HepG2 (cell line): ENCODE data around the gene FRS2. TPM values are rescaled to one million over a fixed set of nuclear protein-coding genes. Genes with fewer than 3 reads are reported as not detected.
A peak's percentile ranks its signal among the peaks of the same experiment; 100 is the strongest.

Experiments
- ATAC-seq: fragments of 200-7000 bp; cut with Tn5 transposase; 3 replicates; pipeline ENCODE4 v1.9.1; 2020; ENCODE audit warnings: mild to moderate bottlenecking, moderate library complexity
- BruUV-seq: library from RNA; stranded (reverse); fragments of 400-500 nt; replicated peaks from 2 replicates; lab custom pipeline; 2021; lab: Mats Ljungman, UMichigan
- CTCF ChIA-PET: fragments of 300-600 bp; formaldehyde crosslinking; extraction: SDS; loops from one replicate; lab custom pipeline; 2021; ENCODE audit warnings: low total read pairs, inconsistent platforms, low intra/inter-chr PET ratio; lab: Yijun Ruan, JAX
- POLR2A ChIA-PET: fragments of 350-600 bp; sonication (Branson Sonifier 250); formaldehyde crosslinking; loops from one replicate; lab custom pipeline; 2020; ENCODE audit warnings: antibody characterized with exemption, inconsistent platforms; lab: Yijun Ruan, JAX
- DNase-seq: peaks from one replicate; pipeline ENCODE4 v3.0.0-alpha.2; 2015; ENCODE audit warnings: low spot score
- FAIRE-seq: peaks from 3 replicates; lab custom pipeline; 2011; peaks lifted over from hg19 to GRCh38; lab: Jason Lieb, UNC
- H2AFZ ChIP-seq: one replicate; pipeline ENCODE4 v1.6.1; 2011; ENCODE audit warnings: low read length, inconsistent platforms
- H3K27ac ChIP-seq: fragments of 300-600 bp; 3 replicates; pipeline ENCODE4 v1.8.0; 2011; ENCODE audit warnings: mixed run types, mild to moderate bottlenecking, mixed read lengths, low read length, inconsistent platforms; ENCODE audit not compliant: insufficient read depth; ENCODE audit errors: extremely low read length
- H3K27me3 ChIP-seq, 2 experiments: fragments of 200-600 bp in 1 of 2; 2 replicates in 1 of 2; 3 replicates in 1 of 2; pipeline versions ENCODE4 v1.6.0 to v1.8.0; 2011; ENCODE audit warnings: low read length in 2 of 2, mild to moderate bottlenecking in 2 of 2, moderate library complexity in 2 of 2, inconsistent platforms in 1 of 2; ENCODE audit not compliant: insufficient read depth in 2 of 2, control insufficient read depth in 1 of 2
- H3K36me3 ChIP-seq, 2 experiments: fragments of 200-600 bp in 1 of 2; replicated peaks in 1 of 2; 2 replicates in 1 of 2; 3 replicates in 1 of 2; pipeline versions ENCODE4 v1.5.1 to v1.8.0; 2011; ENCODE audit warnings: low read length in 2 of 2, inconsistent platforms in 1 of 2; ENCODE audit not compliant: insufficient read depth in 2 of 2, control insufficient read depth in 1 of 2
- H3K4me1 ChIP-seq: 2 replicates; pipeline ENCODE4 v1.5.1; 2012; ENCODE audit warnings: low read length, inconsistent platforms; ENCODE audit not compliant: insufficient read depth
- H3K4me2 ChIP-seq: 2 replicates; pipeline ENCODE4 v1.6.0; 2011; ENCODE audit warnings: low read depth, low read length, inconsistent platforms
- H3K4me3 ChIP-seq, 3 experiments: fragments of 200-600 bp in 1 of 3; sonication (generic), shearing (Covaris generic) in 1 of 3; replicated peaks in 1 of 3; 2 replicates each; pipeline ENCODE4 v1.5.1; 2011 to 2016; ENCODE audit warnings: low read length in 3 of 3, inconsistent platforms in 2 of 3, low read depth in 2 of 3, mild to moderate bottlenecking in 2 of 3, control low read depth in 1 of 3, mixed read lengths in 1 of 3; ENCODE audit not compliant: insufficient read depth in 1 of 3
- H3K79me2 ChIP-seq: one replicate; pipeline ENCODE4 v1.6.1; 2011; ENCODE audit warnings: low read length, inconsistent platforms; ENCODE audit not compliant: insufficient read depth
- H3K9ac ChIP-seq: 2 replicates; pipeline ENCODE4 v1.6.0; 2011; ENCODE audit warnings: mild to moderate bottlenecking, low read depth, low read length, inconsistent platforms; ENCODE audit not compliant: insufficient read depth
- H3K9me3 ChIP-seq: 2 replicates; pipeline ENCODE4 v1.5.1; 2012; ENCODE audit warnings: mild to moderate bottlenecking, low read length
- H4K20me1 ChIP-seq: 2 replicates; pipeline ENCODE4 v1.6.0; 2011; ENCODE audit warnings: inconsistent platforms, mild to moderate bottlenecking, low read length, moderate library complexity; ENCODE audit not compliant: insufficient read depth
- ARID5B ChIP-seq: IDR thresholded peaks from 2 replicates; pipeline ENCODE4 v1.4.0; 2020; ENCODE audit warnings: mild to moderate bottlenecking, missing genetic modification reagents
- ATF7 ChIP-seq, 2 experiments: fragments of 450-650 bp in 1 of 2; sonication (generic) in 1 of 2; formaldehyde crosslinking in 1 of 2; IDR thresholded peaks; 2 replicates each; pipeline versions ENCODE4 v1.4.0 to v1.6.1; 2016 to 2020; ENCODE audit warnings: antibody characterized with exemption in 1 of 2, mild to moderate bottlenecking in 1 of 2, missing genetic modification reagents in 1 of 2
- CREB1 ChIP-seq, 2 experiments: fragments of 450-650 bp in 1 of 2; IDR thresholded peaks; 2 replicates each; pipeline ENCODE4 v1.6.1; 2016 to 2017; ENCODE audit warnings: control low read depth in 1 of 2, mild to moderate bottlenecking in 1 of 2, missing compliant biosample characterization in 1 of 2, missing genetic modification characterization in 1 of 2
- FOXA3 ChIP-seq: IDR thresholded peaks from 2 replicates; pipeline ENCODE4 v1.6.1; 2016; ENCODE audit warnings: missing genetic modification reagents, missing compliant biosample characterization
- GRHL1 ChIP-seq: sonication (generic); formaldehyde crosslinking; conservative IDR thresholded peaks from 2 replicates; pipeline ENCODE4 v1.8.0; 2022; ENCODE audit warnings: missing genetic modification reagents
- MAFF ChIP-seq: IDR thresholded peaks from 2 replicates; pipeline ENCODE4 v1.6.1; 2011; ENCODE audit warnings: low read depth, low read length, improper control_type of control experiment
- MAFK ChIP-seq, 2 experiments: IDR thresholded peaks in 1 of 2; conservative IDR thresholded peaks in 1 of 2; 2 replicates each; pipeline ENCODE4 v1.6.1; 2011; ENCODE audit warnings: improper control_type of control experiment in 2 of 2, low read length in 2 of 2
- NONO ChIP-seq, 2 experiments: fragments of 450-650 bp in 1 of 2; sonication (generic) in 1 of 2; formaldehyde crosslinking in 1 of 2; IDR thresholded peaks in 1 of 2; conservative IDR thresholded peaks in 1 of 2; 2 replicates each; pipeline versions ENCODE4 v1.6.1 to v1.8.0; 2017 to 2022; ENCODE audit warnings: mild to moderate bottlenecking in 1 of 2, missing genetic modification reagents in 1 of 2, moderate library complexity in 1 of 2
- RAD51 ChIP-seq: fragments of 450-650 bp; IDR thresholded peaks from 2 replicates; pipeline ENCODE4 v1.6.1; 2016; ENCODE audit warnings: borderline replicate concordance
- REXO4 ChIP-seq: sonication (generic); formaldehyde crosslinking; IDR thresholded peaks from 2 replicates; pipeline ENCODE4 v1.8.0; 2022; ENCODE audit warnings: missing genetic modification reagents, mild to moderate bottlenecking, borderline replicate concordance
- STAT5B ChIP-seq: sonication (generic); formaldehyde crosslinking; IDR thresholded peaks from 2 replicates; pipeline ENCODE4 v1.4.0; 2020; ENCODE audit warnings: missing genetic modification reagents
- TSC22D2 ChIP-seq: sonication (generic); formaldehyde crosslinking; IDR thresholded peaks from 2 replicates; pipeline ENCODE4 v1.5.1; 2020; ENCODE audit warnings: missing genetic modification reagents, mild to moderate bottlenecking, borderline replicate concordance
- YY1 ChIP-seq: IDR thresholded peaks from 2 replicates; pipeline ENCODE4 v1.6.1; 2011; ENCODE audit warnings: low read length, low read depth, moderate library complexity, mild to moderate bottlenecking; ENCODE audit not compliant: insufficient read depth, insufficient replicate concordance
- ZNF577 ChIP-seq: sonication (generic); formaldehyde crosslinking; IDR thresholded peaks from 2 replicates; pipeline ENCODE4 v1.4.0; 2020; ENCODE audit warnings: mild to moderate bottlenecking, low read depth, missing genetic modification reagents, borderline replicate concordance
- ZNF580 ChIP-seq: IDR thresholded peaks from 2 replicates; pipeline ENCODE4 v1.6.1; 2016; ENCODE audit warnings: low read depth, borderline replicate concordance
- ZNF775 ChIP-seq: sonication (generic); formaldehyde crosslinking; IDR thresholded peaks from 2 replicates; pipeline ENCODE4 v1.4.0; 2020; ENCODE audit warnings: missing genetic modification reagents, mild to moderate bottlenecking, moderate library complexity, borderline replicate concordance
- ZNF776 ChIP-seq: sonication (generic); formaldehyde crosslinking; IDR thresholded peaks from 2 replicates; pipeline ENCODE4 v1.4.0; 2020; ENCODE audit warnings: mild to moderate bottlenecking, missing genetic modification reagents
- WGBS: methylation state at CpG from one replicate; pipeline ENCODE4 v1.1.6; 2017; ENCODE audit warnings: low lambda C conversion rate; 5-methylcytosine and 5-hydroxymethylcytosine counted together
- in situ Hi-C: cut with HindIII; loops from 2 replicates; pipeline ENCODE4 v1.10.0; 2017; ENCODE audit warnings: low pct_unique_long_range_greater_than_20kb; ENCODE audit not compliant: extremely low pct_ligation_motif_present
- intact Hi-C: fragments of 100-400 bp; cut with micrococcal nuclease; formaldehyde crosslinking; loops from one replicate; pipeline ENCODE4 v1.10.0; 2022; ENCODE audit not compliant: unreplicated experiment
- polyA plus RNA-seq, 8 experiments: library from polyadenylated mRNA; depleted of rRNA in 3 of 8; stranded (reverse) in 7 of 8; unstranded in 1 of 8; fragments of >200 nt; fragmentation: Illumina TruSeq in 4 of 8; extraction: Trizol in 4 of 8; gene quantifications; 2 replicates each; pipeline versions ENCODE4 v1.2.1 to v1.2.3, GENCODE V29; 2011 to 2016; ENCODE audit warnings: low read depth in 4 of 8, missing spikeins in 1 of 8, mixed read lengths in 1 of 8; ENCODE audit not compliant: insufficient read depth in 1 of 8
- total RNA-seq, 5 experiments: library from RNA; depleted of rRNA; stranded (reverse); fragments of >200 nt; fragmentation: Illumina TruSeq; extraction: Trizol; gene quantifications; 2 replicates each; pipeline ENCODE4 v1.2.3, GENCODE V29; 2016; ENCODE audit warnings: low read depth in 1 of 5

FRS2 gene
- total and polyA plus RNA-seq, 2 of the 13 experiments (the other 11 are each of a cell fraction or from before 2014, with no cell fraction given), result 8.3 to 16.8 TPM

- H3K27me3 ChIP-seq, result no peaks in the 10 kb centered on the region
- H3K9ac ChIP-seq, result no peak overlapping the region
- 58% methylated on average over 5 of the region's 5 CpGs for WGBS
- POLR2A ChIA-PET, result no interaction called here
- no peak overlapping the region for H3K4me3 ChIP-seq
- FAIRE-seq, result no peak
- H3K27ac ChIP-seq, result no peak overlapping the region
- H4K20me1 ChIP-seq, result no peaks in the 10 kb centered on the region
- ATAC-seq, result no peak
- in situ Hi-C loops (no loop called here), intact Hi-C loops (no loop called here)
- no peak for DNase-seq
- H3K4me2 ChIP-seq, result no peak overlapping the region
- BruUV-seq, result no TSS peak
- CTCF ChIA-PET, result no interaction called here
- no peaks in the 10 kb centered on the region for H3K36me3 ChIP-seq
- no peak overlapping the region for H2AFZ ChIP-seq
- H3K9me3 ChIP-seq, result no peaks in the 10 kb centered on the region
- H3K4me1 ChIP-seq, result peaks cover 31% of the 10 kb centered on the region
- H3K79me2 ChIP-seq, result no peaks in the 10 kb centered on the region
- TF ChIP-seq REXO4 (CRISPR knock-in tag) (no peak), MAFK (conservative IDR thresholded peaks at IDR 0.05 in 1 of 2, IDR thresholded peaks at IDR 0.05 in 1 of 2; ENCODE audit: low read length in 2 of 2) (peak in 1 of 2 experiments; percentile 61; a peak in 3 of 4 replicates), NONO (IDR thresholded peaks at IDR 0.05) (no peak), NONO (CRISPR knock-in tag; conservative IDR thresholded peaks at IDR 0.05) (no peak), RAD51 (no peak), MAFF (peak; percentile 37; the same call in 1 of the 2 replicates), CREB1 (IDR thresholded peaks at IDR 0.05) (peak; percentile 33; the same call in 1 of the 2 replicates), CREB1 (CRISPR knock-in tag; IDR thresholded peaks at IDR 0.05) (no peak), STAT5B (CRISPR knock-in tag) (no peak), ZNF577 (no peak), ATF7 (IDR thresholded peaks at IDR 0.05) (peak; percentile 69), ATF7 (CRISPR knock-in tag; IDR thresholded peaks at IDR 0.05) (no peak), ZNF776 (no peak), ZNF580 (CRISPR knock-in tag) (no peak), GRHL1 (CRISPR knock-in tag) (no peak), TSC22D2 (no peak), YY1 (no peak), ARID5B (CRISPR knock-in tag) (no peak), ZNF775 (CRISPR knock-in tag) (no peak), FOXA3 (no peak)
Observed at GRCh38 chr12:69423037-69423905, 46.9 kb upstream of the FRS2 start.
